Urothelium cell line (cell line): ENCODE data around the gene TICAM2.

Source experiments
- DNase-seq: peaks from one replicate; pipeline ENCODE4 v3.0.0; 2011; ENCODE audit warnings: low spot score, mixed read lengths
- FAIRE-seq: peaks from 2 replicates; lab custom pipeline; 2011; peaks lifted over from hg19 to GRCh38; lab: Jason Lieb, UNC

The TICAM2 gene

GRCh38 chr5:115541611-115542010, 60.7 kb downstream of the TICAM2 start:
- no peak for FAIRE-seq
- DNase-seq, result no peak

- FAIRE-seq (no peak), DNase-seq (no peak)
These were observed 66.7 kb downstream of the TICAM2 start for GRCh38 chr5:115535479-115536035.

GRCh38 chr5:115532517-115532916, 69.8 kb downstream of the TICAM2 start:
- FAIRE-seq (no peak), DNase-seq (no peak)

GRCh38 chr5:115531787-115532367, 70.4 kb downstream of the TICAM2 start:
- no peak for FAIRE-seq
- DNase-seq, result no peak

GRCh38 chr5:115531380-115531779, 70.9 kb downstream of the TICAM2 start:
- DNase-seq (no peak), FAIRE-seq (no peak)

- FAIRE-seq, result no peak
These were observed 71.9 kb downstream of the TICAM2 start for GRCh38 chr5:115530426-115530825.

More at GRCh38 chr5:115530426-115530825, 71.9 kb downstream of the TICAM2 start:
- DNase-seq, result no peak
